Small intestine (tissue), 7 donors: ENCODE results near the gene ATOSB. TPM values are rescaled to one million over a fixed set of nuclear protein-coding genes. Genes with fewer than 3 reads are reported as not detected.
A peak's percentile ranks its signal among the peaks of the same experiment; 100 is the strongest.
"Not testable (repeated sequence)": the region's sequence is repeated elsewhere in the genome, so short reads cannot be mapped to it uniquely, and the experiment has no call there.

Experiments used
- DNase-seq, 2 donors: peaks; one replicate each; pipeline versions ENCODE4 v3.0.0 to v3.0.0-alpha.2; 2013
- FAIRE-seq: peaks from 2 replicates; lab custom pipeline; 2012; peaks lifted over from hg19 to GRCh38; lab: Jason Lieb, UNC
- H3K27ac ChIP-seq, 3 donors: one replicate each; pipeline ENCODE4 v1.5.1; 2013; ENCODE audit warnings: low read length in 2 of 3, mild to moderate bottlenecking in 2 of 3, control low read depth in 1 of 3, inconsistent platforms in 1 of 3, low read depth in 1 of 3, moderate library complexity in 1 of 3
- H3K27me3 ChIP-seq, 3 donors: one replicate each; pipeline ENCODE4 v1.6.1; 2013; ENCODE audit warnings: low read length in 3 of 3, inconsistent platforms in 1 of 3; ENCODE audit not compliant: control insufficient read depth in 3 of 3, insufficient read depth in 3 of 3
- H3K36me3 ChIP-seq, 3 donors: one replicate each; pipeline ENCODE4 v1.6.1; 2013; ENCODE audit warnings: low read length in 3 of 3, inconsistent platforms in 1 of 3, low read depth in 1 of 3, mild to moderate bottlenecking in 1 of 3, moderate library complexity in 1 of 3; ENCODE audit not compliant: control insufficient read depth in 3 of 3, insufficient read depth in 2 of 3
- H3K4me1 ChIP-seq, 3 donors: one replicate each; pipeline ENCODE4 v1.6.1; 2013; ENCODE audit warnings: low read length in 2 of 3, inconsistent platforms in 1 of 3, low read depth in 1 of 3, mild to moderate bottlenecking in 1 of 3, moderate library complexity in 1 of 3; ENCODE audit not compliant: control insufficient read depth in 3 of 3, insufficient read depth in 2 of 3
- H3K4me3 ChIP-seq, 3 donors: one replicate each; pipeline ENCODE4 v1.5.1; 2013; ENCODE audit warnings: low read length in 3 of 3, control low read depth in 1 of 3, inconsistent platforms in 1 of 3, low read depth in 1 of 3, mild to moderate bottlenecking in 1 of 3, moderate library complexity in 1 of 3
- H3K9me3 ChIP-seq, 2 donors: one replicate each; pipeline ENCODE4 v1.6.1; 2013; ENCODE audit warnings: low read depth in 1 of 2, low read length in 1 of 2; ENCODE audit not compliant: control insufficient read depth in 2 of 2, insufficient read depth in 1 of 2
- WGBS, 3 donors: extraction: QIAGEN DNeasy Blood & Tissue Kit; methylation state at CpG; one replicate each; pipeline ENCODE4 v1.1.7; 2013; 5-methylcytosine and 5-hydroxymethylcytosine counted together
- polyA plus RNA-seq, 4 donors: library from polyadenylated mRNA; stranded (reverse) in 3 of 4; unstranded in 1 of 4; fragments of 200-250 nt in 3 of 4; fragments of 120-200 nt in 1 of 4; gene quantifications; one replicate each; pipeline versions ENCODE4 v1.2.1 to v1.2.3, GENCODE V29; 2013
- donor health status: healthy with polysubstance abuse.
- donor health status: control.
- donor health status: control.
- donor health status: Bipolar disorder and iron deficiency.
- donor health status: healthy.

The ATOSB gene
- polyA plus RNA-seq, 4 donors = 9.6 to 20.1 (median 14.5) TPM

DNA sequence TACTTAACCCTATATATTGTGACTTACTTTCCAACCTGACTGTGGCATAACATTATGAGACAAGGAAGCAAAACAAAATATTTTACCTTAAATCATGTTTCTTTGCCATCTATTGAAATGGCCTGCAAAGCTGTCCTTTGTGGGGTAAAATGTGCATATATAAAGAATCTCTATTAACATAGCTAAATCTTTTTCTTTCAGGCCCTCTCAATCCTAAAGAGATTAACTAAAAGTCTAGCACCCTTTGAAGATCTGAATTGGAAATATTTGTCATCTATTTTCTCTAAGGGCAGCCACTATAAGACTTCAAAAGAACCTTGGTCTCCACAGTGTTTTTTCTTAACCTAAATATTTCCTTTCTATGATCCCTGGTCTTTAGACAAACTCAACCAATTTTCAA, 41.1 kb upstream of the ATOSB start:
- no peaks in the 10 kb centered on the region for H3K4me1 ChIP-seq
- H3K9me3 ChIP-seq = no peaks in the 10 kb centered on the region
- FAIRE-seq (no peak), DNase-seq (no peak)
- no peak overlapping the region for H3K4me3 ChIP-seq
- no peaks in the 10 kb centered on the region for H3K27me3 ChIP-seq
- no peak overlapping the region for H3K27ac ChIP-seq
- no peaks in the 10 kb centered on the region for H3K36me3 ChIP-seq

GRCh38 chr9:35152926-35153325, 37.3 kb upstream of the ATOSB start:
- no peak for DNase-seq
- H3K27me3 ChIP-seq = no peaks in the 10 kb centered on the region
- no peak for FAIRE-seq
- peaks cover 0 to 17% of the 10 kb centered on the region in 2 donors for H3K9me3 ChIP-seq
- H3K4me3 ChIP-seq = no peak overlapping the region
- 73 to 87% (median 78%) methylated on average over 8 to 9 of the region's 9 CpGs for WGBS, 3 donors
- H3K27ac ChIP-seq = no peak overlapping the region
- no peaks in the 10 kb centered on the region for H3K4me1 ChIP-seq
- no peaks in the 10 kb centered on the region for H3K36me3 ChIP-seq

DNA sequence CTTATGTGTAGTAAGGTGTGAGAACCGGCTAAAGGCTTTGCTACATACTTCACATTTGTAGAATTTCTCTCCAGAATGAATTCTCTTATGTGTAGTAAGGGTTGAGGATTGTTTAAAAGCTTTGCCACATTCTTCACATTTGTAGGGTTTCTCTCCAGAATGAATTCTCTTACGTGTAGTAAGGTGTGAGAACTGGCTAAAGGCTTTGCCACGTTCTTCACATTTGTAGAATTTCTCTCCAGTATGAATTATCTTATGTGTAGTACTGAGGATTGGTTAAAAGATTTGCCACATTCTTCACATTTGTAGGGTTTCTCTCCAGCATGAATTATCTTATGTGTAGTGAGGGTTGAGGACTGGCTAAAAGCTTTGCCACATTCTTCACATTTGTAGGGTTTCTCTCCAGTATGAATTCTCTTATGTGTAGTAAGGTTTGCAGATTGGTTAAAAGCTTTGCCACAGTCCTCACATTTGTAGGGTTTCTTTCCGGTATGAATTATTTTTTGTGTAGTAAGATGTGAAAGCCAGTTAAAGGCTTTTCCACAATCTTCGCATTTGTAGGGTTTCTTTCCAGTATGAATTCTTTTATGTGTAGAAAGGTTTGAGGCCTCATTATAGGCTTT, 32.4 kb upstream of the ATOSB start:
- peaks cover 0 to 25% of the 10 kb centered on the region in 2 donors for H3K9me3 ChIP-seq
- FAIRE-seq, DNase-seq: not testable (repeated sequence)

GRCh38 chr9:35142037-35142436, 26.4 kb upstream of the ATOSB start:
- Histone ChIP-seq H3K4me1 (no peaks in the 10 kb centered on the region), H3K27ac (no peak overlapping the region), H3K27me3 (peaks cover 0 to 3% (median 0%) of the 10 kb centered on the region in 3 donors), H3K4me3 (no peak overlapping the region), H3K9me3 (peaks cover 0 to 32% of the 10 kb centered on the region in 2 donors), H3K36me3 (no peaks in the 10 kb centered on the region)
- no peak for DNase-seq
- 74 to 92% (median 88%) methylated on average over 5 of the region's 5 CpGs for WGBS, 3 donors
- no peak for FAIRE-seq

More for the DNA sequence above, 32.4 kb upstream of the ATOSB start:
- not testable (repeated sequence) for H3K27ac ChIP-seq, H3K27me3 ChIP-seq, H3K4me3 ChIP-seq, H3K4me1 ChIP-seq, H3K36me3 ChIP-seq
- WGBS, 3 donors = 80 to 82% (median 81%) methylated on average over 5 of the region's 5 CpGs

- WGBS, 3 donors = 78 to 93% (median 92%) methylated on average over 2 of the region's 2 CpGs
- no peaks in the 10 kb centered on the region for H3K4me1 ChIP-seq
- DNase-seq (no peak), FAIRE-seq (no peak)
- no peaks in the 10 kb centered on the region for H3K36me3 ChIP-seq
- no peak overlapping the region for H3K27ac ChIP-seq
- H3K4me3 ChIP-seq = no peak overlapping the region
- H3K27me3 ChIP-seq = peaks cover 0 to 3% (median 0%) of the 10 kb centered on the region in 3 donors
- H3K9me3 ChIP-seq = peaks cover 0 to 29% of the 10 kb centered on the region in 2 donors
Observed at GRCh38 chr9:35140093-35140492, 24.4 kb upstream of the ATOSB start.

GRCh38 chr9:35136866-35137265, 21.2 kb upstream of the ATOSB start:
- Histone ChIP-seq H3K9me3 (peaks cover 0 to 22% of the 10 kb centered on the region in 2 donors), H3K27ac (no peak overlapping the region), H3K36me3 (no peaks in the 10 kb centered on the region), H3K27me3 (no peaks in the 10 kb centered on the region), H3K4me1 (no peaks in the 10 kb centered on the region), H3K4me3 (no peak overlapping the region)
- DNase-seq (peak in 1 of 2 donors; percentile 14), FAIRE-seq (no peak)
- 72 to 77% (median 74%) methylated on average over 8 of the region's 8 CpGs for WGBS, 3 donors

DNA sequence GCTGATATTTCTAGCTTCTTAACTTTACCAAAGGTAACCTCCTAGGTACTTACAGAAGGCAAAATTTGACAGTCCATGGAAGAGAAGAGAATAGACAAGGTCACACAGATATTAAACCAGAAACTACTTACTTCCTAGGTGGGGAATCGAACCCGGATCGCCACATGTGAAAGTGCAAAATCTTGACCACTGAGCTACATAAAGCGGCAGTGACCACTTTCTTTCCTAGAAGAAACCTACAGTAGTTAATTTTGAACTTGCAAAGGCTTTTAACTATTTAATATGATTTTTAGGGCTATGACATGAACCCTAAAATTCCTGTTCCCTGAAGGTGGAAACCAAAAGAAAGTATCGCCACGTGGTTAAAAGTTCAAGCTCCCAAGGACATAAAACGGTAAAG, 20.3 kb upstream of the ATOSB start:
- H3K27ac ChIP-seq = no peak overlapping the region
- no peaks in the 10 kb centered on the region for H3K36me3 ChIP-seq
- no peak for FAIRE-seq
- H3K4me1 ChIP-seq = no peaks in the 10 kb centered on the region
- DNase-seq = no peak
- WGBS, 3 donors = 89 to 93% (median 89%) methylated on average over 7 of the region's 7 CpGs
- no peaks in the 10 kb centered on the region for H3K27me3 ChIP-seq
- H3K4me3 ChIP-seq = no peak overlapping the region
- peaks cover 0 to 13% of the 10 kb centered on the region in 2 donors for H3K9me3 ChIP-seq

GRCh38 chr9:35134920-35135319, 19.3 kb upstream of the ATOSB start:
- FAIRE-seq = no peak
- 75 to 88% (median 86%) methylated on average over 6 of the region's 6 CpGs for whole genome bisulfite sequencing, 3 donors
- H3K9me3 ChIP-seq = peaks cover 0 to 9% of the 10 kb centered on the region in 2 donors

More at GRCh38 chr9:35134920-35135319, 19.3 kb upstream of the ATOSB start:
- no peak overlapping the region for H3K4me3 ChIP-seq
- no peak overlapping the region for H3K27ac ChIP-seq
- no peaks in the 10 kb centered on the region for H3K4me1 ChIP-seq
- no peaks in the 10 kb centered on the region for H3K36me3 ChIP-seq
- no peaks in the 10 kb centered on the region for H3K27me3 ChIP-seq
- DNase-seq = no peak
